Measurements from ENCODE around the gene FGFR2. TPM values are rescaled to one million over a fixed set of nuclear protein-coding genes. Genes with fewer than 3 reads are reported as not detected.

Gene FGFR2
- total RNA-seq, 1 experiment from 2014 or later, result 135 TPM

GRCh38 chr10:121478556-121478955, 119.7 kb downstream of the FGFR2 start:
- Mint-ChIP-seq H3K36me3 (ENCODE audit: insufficient read depth in 1 of 3, low read depth in 3 of 3) (peaks cover 32 to 58% (median 57%) of the 10 kb centered on the region in 3 experiments; a peak in 6 of 7 replicates), H3K27ac (peak overlapping the region in 1 of 3 experiments; percentile 4; a peak in 1 of 7 replicates), H3K9me3 (no peaks in the 10 kb centered on the region), H3K4me1 (peaks cover 0 to 3% of the 10 kb centered on the region in 2 experiments; a peak in 1 of 4 replicates), H3K4me3 (no peak overlapping the region), H3K27me3 (ENCODE audit: low read depth) (no peaks in the 10 kb centered on the region)
- Histone ChIP-seq H2BK120ac (ENCODE audit: low read depth, low read length, poor library complexity, severe bottlenecking) (no peak overlapping the region), H2AFZ (ENCODE audit: low read length) (no peak overlapping the region), H3K56ac (ENCODE audit: insufficient read length, low read depth, low read length) (no peak overlapping the region), H3K79me2 (ENCODE audit: insufficient read depth, low read length) (no peaks in the 10 kb centered on the region), H3K27me3 (ENCODE audit: insufficient read depth, low read length) (no peaks in the 10 kb centered on the region), H4K8ac (replicated peaks; ENCODE audit: insufficient read length, low read depth, low read length) (no peak overlapping the region), H3K23ac (ENCODE audit: insufficient read length, low read depth, low read length) (no peak overlapping the region), H3K4me1 (ENCODE audit: insufficient read depth, low read length) (no peaks in the 10 kb centered on the region), H3K14ac (ENCODE audit: insufficient read depth, low read length) (no peak overlapping the region), H2BK15ac (ENCODE audit: low read depth, low read length) (no peak overlapping the region), H4K91ac (ENCODE audit: insufficient read length, low read depth, low read length) (no peak overlapping the region), H2BK5ac (ENCODE audit: insufficient read length, low read length) (no peak overlapping the region), H3K27ac (ENCODE audit: insufficient read length, low read depth, low read length) (no peak overlapping the region), H3K4ac (ENCODE audit: low read depth, low read length) (no peak overlapping the region), H3K23me2 (ENCODE audit: insufficient read length, low read depth, low read length, poor library complexity, severe bottlenecking) (no peaks in the 10 kb centered on the region), H2BK12ac (ENCODE audit: insufficient read length, low read depth, low read length) (no peak overlapping the region), H2BK20ac (ENCODE audit: low read depth, low read length, poor library complexity, severe bottlenecking) (no peak overlapping the region), H2AK5ac (ENCODE audit: insufficient read length, low read length) (no peak overlapping the region), H3T11ph (ENCODE audit: low read length) (no peak overlapping the region), H4K20me1 (ENCODE audit: control insufficient read depth, insufficient read depth, insufficient read length) (no peaks in the 10 kb centered on the region), H4K5ac (ENCODE audit: insufficient read length, low read depth, low read length) (no peak overlapping the region), H3K79me1 (ENCODE audit: insufficient read depth, low read depth, low read length, poor library complexity, severe bottlenecking) (no peaks in the 10 kb centered on the region), H3K9ac (ENCODE audit: extremely low read depth, insufficient read length, low read length) (no peak overlapping the region), H3K9me3 (ENCODE audit: control insufficient read depth, low read depth, low read length) (no peaks in the 10 kb centered on the region), H3K18ac (ENCODE audit: insufficient read length, low read depth, low read length) (no peak overlapping the region), H3K4me2 (ENCODE audit: insufficient read depth, insufficient read length, low read length) (no peak overlapping the region)
- TF ChIP-seq CTCF (conservative IDR thresholded peaks at IDR 0.05), result no peak
- no peak for DNase-seq
- no CpG with 5 or more reads among the region's 7 CpGs for WGBS (ENCODE audit: extremely low coverage, insufficient read length, low lambda C conversion rate)

All from H9 (cell line).